ENCODE data around the gene MOB2. TPM values are rescaled to one million over a fixed set of nuclear protein-coding genes. Genes with fewer than 3 reads are reported as not detected.

The MOB2 gene
- total RNA-seq, 2 donors from 2014 or later = 31.4 to 87.7 TPM

DNA sequence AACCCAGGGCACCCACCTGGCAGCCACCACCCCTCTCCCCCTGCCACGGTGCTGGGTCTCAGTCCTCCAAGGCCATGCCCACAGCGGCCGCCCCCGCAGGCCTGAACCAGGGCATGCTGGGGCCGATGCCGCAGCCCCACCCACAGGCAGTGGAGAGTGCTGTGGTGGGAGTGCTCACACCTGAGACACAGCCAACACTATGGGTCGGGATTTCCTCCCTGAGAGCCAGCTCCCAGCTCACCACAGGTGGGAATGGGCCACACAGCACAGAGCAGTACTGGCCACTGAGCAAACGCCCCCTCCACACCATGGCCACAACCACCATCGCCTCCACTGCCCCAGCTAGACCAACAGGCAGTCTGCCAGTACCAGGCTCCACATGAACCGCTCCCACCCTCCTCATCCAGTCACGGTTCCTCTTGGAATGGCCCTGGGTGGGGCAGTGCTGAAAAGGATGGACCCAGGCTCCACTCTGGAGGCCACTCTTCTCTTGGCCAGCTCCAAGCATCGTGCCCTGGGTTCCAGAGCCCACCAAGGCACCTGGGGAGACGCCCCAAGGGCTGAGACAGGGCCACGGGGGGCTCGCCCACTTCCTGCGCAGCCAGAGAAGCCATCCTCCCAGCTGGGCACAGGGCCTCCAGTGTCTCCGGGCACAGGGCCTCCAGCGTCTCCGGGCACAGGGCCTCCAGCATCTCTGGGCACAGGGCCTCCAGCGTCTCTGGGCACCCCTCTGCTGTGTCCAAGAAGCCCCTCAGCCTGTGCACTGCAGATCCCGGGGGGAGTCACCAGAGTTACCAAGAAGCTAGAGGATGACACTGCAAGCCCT is 14.2 kb downstream of the MOB2 start:
- DNase-seq (ENCODE audit: low spot score) (no peak), ATAC-seq (ENCODE audit: insufficient number of reproducible peaks, low FRiP score, low read depth) (no peak)
- no peak overlapping the region for H3K27ac ChIP-seq

DNA sequence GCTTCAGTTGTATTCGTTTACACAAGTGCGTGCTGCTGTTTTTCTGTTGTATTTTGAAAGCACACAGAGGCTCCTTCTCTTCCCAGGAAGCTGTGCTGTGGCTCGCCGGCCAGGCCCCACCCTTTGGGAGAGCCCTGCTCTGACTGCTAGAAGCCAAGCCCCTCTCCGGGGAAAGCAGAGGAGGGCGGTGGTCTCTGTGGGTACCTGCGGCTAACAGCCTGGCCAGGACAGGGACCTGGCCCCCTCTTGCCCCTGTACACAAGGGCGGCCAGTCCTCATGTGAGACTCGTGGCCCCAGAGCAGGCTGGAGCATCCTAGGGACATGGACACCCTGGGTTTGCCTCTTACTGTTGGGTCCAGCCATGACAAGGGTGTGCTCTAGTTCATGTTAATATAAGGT is 14.8 kb downstream of the MOB2 start:
- no peak overlapping the region for H3K27ac ChIP-seq
- H3K4me3 ChIP-seq = no peak overlapping the region
- H3K36me3 ChIP-seq = peaks cover 56% of the 10 kb centered on the region
- TF ChIP-seq, protein P1, sequence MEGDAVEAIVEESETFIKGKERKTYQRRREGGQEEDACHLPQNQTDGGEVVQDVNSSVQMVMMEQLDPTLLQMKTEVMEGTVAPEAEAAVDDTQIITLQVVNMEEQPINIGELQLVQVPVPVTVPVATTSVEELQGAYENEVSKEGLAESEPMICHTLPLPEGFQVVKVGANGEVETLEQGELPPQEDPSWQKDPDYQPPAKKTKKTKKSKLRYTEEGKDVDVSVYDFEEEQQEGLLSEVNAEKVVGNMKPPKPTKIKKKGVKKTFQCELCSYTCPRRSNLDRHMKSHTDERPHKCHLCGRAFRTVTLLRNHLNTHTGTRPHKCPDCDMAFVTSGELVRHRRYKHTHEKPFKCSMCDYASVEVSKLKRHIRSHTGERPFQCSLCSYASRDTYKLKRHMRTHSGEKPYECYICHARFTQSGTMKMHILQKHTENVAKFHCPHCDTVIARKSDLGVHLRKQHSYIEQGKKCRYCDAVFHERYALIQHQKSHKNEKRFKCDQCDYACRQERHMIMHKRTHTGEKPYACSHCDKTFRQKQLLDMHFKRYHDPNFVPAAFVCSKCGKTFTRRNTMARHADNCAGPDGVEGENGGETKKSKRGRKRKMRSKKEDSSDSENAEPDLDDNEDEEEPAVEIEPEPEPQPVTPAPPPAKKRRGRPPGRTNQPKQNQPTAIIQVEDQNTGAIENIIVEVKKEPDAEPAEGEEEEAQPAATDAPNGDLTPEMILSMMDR (IDR thresholded peaks at IDR 0.05) = no peak
- H3K27me3 ChIP-seq (replicated peaks; ENCODE audit: insufficient read depth) = no peaks in the 10 kb centered on the region
- H3K4me1 ChIP-seq (ENCODE audit: control insufficient read depth in 1 of 2, low read depth in 2 of 2) = peaks cover 0 to 16% of the 10 kb centered on the region in 2 donors
- DNase-seq (ENCODE audit: low spot score) = no peak
- no peaks in the 10 kb centered on the region for H3K9me3 ChIP-seq
- ATAC-seq (ENCODE audit: insufficient number of reproducible peaks, low FRiP score, low read depth) = no peak

More for the DNA sequence above, 14.2 kb downstream of the MOB2 start:
- H3K27me3 ChIP-seq (replicated peaks; ENCODE audit: insufficient read depth) = no peaks in the 10 kb centered on the region
- TF ChIP-seq, protein P1 (IDR thresholded peaks at IDR 0.05) = no peak
- H3K4me1 ChIP-seq (ENCODE audit: control insufficient read depth in 1 of 2, low read depth in 2 of 2) = peaks cover 0 to 16% of the 10 kb centered on the region in 2 donors
- H3K4me3 ChIP-seq = no peak overlapping the region
- peaks cover 61% of the 10 kb centered on the region for H3K36me3 ChIP-seq
- no peaks in the 10 kb centered on the region for H3K9me3 ChIP-seq

DNA sequence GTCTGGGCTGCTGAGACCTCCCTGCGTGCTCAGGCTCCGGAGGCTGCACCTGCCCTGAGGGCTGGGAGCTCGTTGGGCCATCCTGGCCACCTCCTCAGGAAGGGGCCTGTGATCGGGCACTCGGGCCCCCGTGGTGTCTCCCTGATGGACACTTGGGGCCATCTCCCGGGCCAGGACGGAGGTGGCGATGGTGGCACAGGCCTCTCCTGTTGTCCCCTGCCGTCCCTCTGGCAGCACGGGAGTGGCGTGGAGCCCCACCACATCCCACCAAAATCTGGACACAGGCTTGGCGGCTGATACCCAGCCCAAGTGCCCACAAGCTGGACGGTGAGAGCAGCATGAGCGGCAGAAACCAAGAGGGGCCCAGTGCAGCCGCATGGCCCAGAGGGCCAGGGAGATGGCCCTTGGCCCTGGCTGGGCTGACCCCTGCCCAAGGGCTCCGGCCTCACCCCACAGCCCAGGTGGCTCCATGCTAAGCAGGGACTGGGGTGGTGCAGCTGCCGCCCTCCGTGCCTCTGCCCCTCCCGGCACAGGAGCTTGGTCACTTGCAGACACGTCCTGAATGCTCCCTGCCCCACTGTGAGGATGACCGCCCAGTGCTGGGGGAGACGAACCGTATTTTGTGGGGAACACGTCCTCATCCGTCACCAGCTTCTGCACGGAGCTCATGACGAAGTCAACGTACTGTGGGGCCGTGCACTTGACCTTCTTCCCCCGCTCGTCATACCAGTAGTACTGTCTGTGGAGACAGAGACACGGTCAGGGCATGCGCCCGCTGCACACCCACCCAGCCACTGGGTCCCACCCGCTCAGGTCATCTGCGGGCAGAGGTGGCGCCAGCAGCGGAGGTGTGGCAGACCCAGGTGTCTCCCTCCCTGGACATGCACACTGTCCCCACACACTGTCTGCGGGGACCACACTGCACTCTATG is 15.6 kb downstream of the MOB2 start:
- Histone ChIP-seq H3K27ac (no peak overlapping the region), H3K9me3 (no peaks in the 10 kb centered on the region), H3K27me3 (replicated peaks; ENCODE audit: insufficient read depth) (no peaks in the 10 kb centered on the region), H3K36me3 (peaks cover 55% of the 10 kb centered on the region), H3K4me1 (ENCODE audit: control insufficient read depth in 1 of 2, low read depth in 2 of 2) (peaks cover 0 to 16% of the 10 kb centered on the region in 2 donors), H3K4me3 (no peak overlapping the region)
- TF ChIP-seq, protein P1 (IDR thresholded peaks at IDR 0.05) = no peak
- DNase-seq (ENCODE audit: low spot score) = no peak
- ATAC-seq (ENCODE audit: insufficient number of reproducible peaks, low FRiP score, low read depth) = no peak

DNA sequence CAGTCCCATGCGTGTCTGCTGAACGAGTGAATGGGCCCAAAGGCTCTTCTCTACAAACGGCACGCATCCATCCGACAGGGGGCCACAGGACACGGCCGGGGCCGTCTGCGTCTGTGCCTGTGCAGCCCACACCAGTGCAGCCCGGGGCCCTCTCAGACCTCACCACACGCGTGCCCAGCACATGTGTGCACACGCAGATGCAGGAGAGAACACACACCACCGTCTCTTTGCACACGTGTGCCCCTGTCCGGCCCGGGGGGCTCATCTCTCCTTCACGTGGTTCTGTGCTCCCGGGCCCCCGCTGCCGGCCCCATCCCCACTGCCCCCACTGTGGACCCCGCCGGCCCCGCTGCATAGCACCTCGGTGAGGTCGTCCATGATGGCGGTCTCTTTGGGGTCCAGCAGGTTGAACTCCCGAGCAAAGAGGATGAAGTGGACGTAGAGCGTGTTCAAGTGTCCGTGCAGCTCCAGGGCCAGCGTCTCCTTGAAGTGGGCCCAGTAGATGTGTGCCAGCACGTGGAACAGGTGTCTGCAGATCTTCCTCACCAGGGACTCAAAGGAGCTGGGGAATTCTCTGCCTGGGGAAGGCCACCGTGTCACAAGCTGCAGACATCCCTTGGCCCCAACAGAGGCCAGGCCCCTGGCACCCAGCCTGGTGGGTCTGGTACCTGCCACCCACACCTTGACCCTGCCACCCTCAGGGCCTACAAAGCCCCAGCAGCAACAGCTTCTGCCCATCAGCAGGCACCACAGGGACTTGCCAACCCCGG is 16.5 kb downstream of the MOB2 start:
- H3K27ac ChIP-seq = no peak overlapping the region
- no peaks in the 10 kb centered on the region for H3K27me3 ChIP-seq (replicated peaks; ENCODE audit: insufficient read depth)
- TF ChIP-seq, protein P1 (IDR thresholded peaks at IDR 0.05) = no peak
- H3K36me3 ChIP-seq = peaks cover 49% of the 10 kb centered on the region
- peaks cover 0 to 16% of the 10 kb centered on the region in 2 donors for H3K4me1 ChIP-seq (ENCODE audit: control insufficient read depth in 1 of 2, low read depth in 2 of 2)
- DNase-seq (ENCODE audit: low spot score) (no peak), ATAC-seq (ENCODE audit: insufficient number of reproducible peaks, low FRiP score, low read depth) (no peak)
- H3K9me3 ChIP-seq = no peaks in the 10 kb centered on the region
- no peak overlapping the region for H3K4me3 ChIP-seq

Measured in thoracic aorta (tissue), 2 donors.